ENCODE results near the gene FAM78A. TPM values are rescaled to one million over a fixed set of nuclear protein-coding genes. Genes with fewer than 3 reads are reported as not detected.

FAM78A gene
- total RNA-seq, 1 experiment from 2014 or later = 1.3 TPM

GRCh38 chr9:131310833-131311554 lies 34.7 kb upstream of the FAM78A start:
- H2AFZ ChIP-seq = no peak overlapping the region
- H4K20me1 ChIP-seq (ENCODE audit: insufficient read depth) = no peaks in the 10 kb centered on the region
- no peak overlapping the region for H3K4me3 ChIP-seq
- H3K9me3 ChIP-seq (ENCODE audit: insufficient read depth, low read depth) = no peaks in the 10 kb centered on the region
- H3K4me2 ChIP-seq = no peak overlapping the region
- no peaks in the 10 kb centered on the region for H3K9me2 ChIP-seq (ENCODE audit: insufficient read depth)
- peaks cover 16% of the 10 kb centered on the region; the same call in 1 of the 2 replicates for H3F3A ChIP-seq (ENCODE audit: insufficient read depth, low read depth)
- DNase-seq = no peak
- peaks cover 19% of the 10 kb centered on the region for H3K4me1 ChIP-seq (replicated peaks; ENCODE audit: insufficient read depth)
- no peak for TF ChIP-seq EZH2 (IDR thresholded peaks at IDR 0.05; ENCODE audit: low read depth)
- intact Hi-C loops (cut with micrococcal nuclease; ENCODE audit: unreplicated experiment) = no loop called here
- no peaks in the 10 kb centered on the region for H3K79me2 ChIP-seq (ENCODE audit: low read depth)
- no peak overlapping the region for H3K27ac ChIP-seq
- no TSS peak for BruUV-seq (replicated peaks)
- ChIA-PET CTCF (no interaction called here), POLR2A (ENCODE audit: unreplicated experiment) (no interaction called here)
- H3K36me3 ChIP-seq (ENCODE audit: low read depth) = no peaks in the 10 kb centered on the region
- no peaks in the 10 kb centered on the region for H3K27me3 ChIP-seq (ENCODE audit: insufficient read depth, low read depth)

- peaks cover 29% of the 10 kb centered on the region for H3K4me1 ChIP-seq (replicated peaks; ENCODE audit: insufficient read depth)
- no peaks in the 10 kb centered on the region for H4K20me1 ChIP-seq (ENCODE audit: insufficient read depth)
- no peak for DNase-seq
- TF ChIP-seq CTCF (conservative IDR thresholded peaks at IDR 0.05) = no peak
- TF ChIP-seq EZH2 (IDR thresholded peaks at IDR 0.05; ENCODE audit: low read depth) = no peak
- H3K4me3 ChIP-seq = no peak overlapping the region
- intact Hi-C loops (cut with micrococcal nuclease; ENCODE audit: unreplicated experiment) = no loop called here
- H3K36me3 ChIP-seq (ENCODE audit: low read depth) = no peaks in the 10 kb centered on the region
- no peak overlapping the region for H3K4me2 ChIP-seq
- H3F3A ChIP-seq (ENCODE audit: insufficient read depth, low read depth) = peaks cover 25% of the 10 kb centered on the region; the same call in 1 of the 2 replicates
- no peaks in the 10 kb centered on the region for H3K27me3 ChIP-seq (ENCODE audit: insufficient read depth, low read depth)
- ChIA-PET CTCF (no interaction called here), POLR2A (ENCODE audit: unreplicated experiment) (no interaction called here)
- no peak overlapping the region for H2AFZ ChIP-seq
- H3K9me2 ChIP-seq (ENCODE audit: insufficient read depth) = no peaks in the 10 kb centered on the region
- H3K9me3 ChIP-seq (ENCODE audit: insufficient read depth, low read depth) = no peaks in the 10 kb centered on the region
- no TSS peak for BruUV-seq (replicated peaks)
- H3K79me2 ChIP-seq (ENCODE audit: low read depth) = no peaks in the 10 kb centered on the region
- H3K27ac ChIP-seq = no peak overlapping the region
Observed at GRCh38 chr9:131309530-131310276, 33.4 kb upstream of the FAM78A start.

- Histone ChIP-seq H3K4me1 (replicated peaks; ENCODE audit: insufficient read depth) (peaks cover 33% of the 10 kb centered on the region), H3K27me3 (ENCODE audit: insufficient read depth, low read depth) (no peaks in the 10 kb centered on the region), H3K79me2 (ENCODE audit: low read depth) (no peaks in the 10 kb centered on the region), H3K9me2 (ENCODE audit: insufficient read depth) (no peaks in the 10 kb centered on the region), H3K36me3 (ENCODE audit: low read depth) (no peaks in the 10 kb centered on the region), H4K20me1 (ENCODE audit: insufficient read depth) (no peaks in the 10 kb centered on the region), H3F3A (ENCODE audit: insufficient read depth, low read depth) (peaks cover 29% of the 10 kb centered on the region; the same call in 1 of the 2 replicates), H3K9me3 (ENCODE audit: insufficient read depth, low read depth) (no peaks in the 10 kb centered on the region), H3K4me2 (no peak overlapping the region), H3K27ac (no peak overlapping the region), H2AFZ (no peak overlapping the region), H3K4me3 (no peak overlapping the region)
- intact Hi-C loops (cut with micrococcal nuclease; ENCODE audit: unreplicated experiment) = no loop called here
- ChIA-PET POLR2A (ENCODE audit: unreplicated experiment) (no interaction called here), CTCF (interaction anchor here (0.6 kb wide), 1 partner anchor 201 kb away, joined by 4 read pairs; no protein-coding TSS in a partner anchor)
- no peak for DNase-seq
- no TSS peak for BruUV-seq (replicated peaks)
- TF ChIP-seq EZH2 (IDR thresholded peaks at IDR 0.05; ENCODE audit: low read depth) (no peak), CTCF (conservative IDR thresholded peaks at IDR 0.05) (no peak)
Observed at GRCh38 chr9:131308906-131309529, 32.7 kb upstream of the FAM78A start.

Data from PC-9 (cell line).